Panc1 (cell line): Measurements from ENCODE around the gene EMC9. TPM values are rescaled to one million over a fixed set of nuclear protein-coding genes. Genes with fewer than 3 reads are reported as not detected.
A peak's percentile ranks its signal among the peaks of the same experiment; 100 is the strongest.

Source experiments
- ATAC-seq: fragments of 200-7000 bp; cut with Tn5 transposase; 2 replicates; pipeline ENCODE4 v1.9.1; 2020; ENCODE audit warnings: mild to moderate bottlenecking, moderate library complexity
- BruUV-seq: library from RNA; stranded (reverse); fragments of 400-500 nt; replicated peaks from 2 replicates; lab custom pipeline; 2021; lab: Mats Ljungman, UMichigan
- CTCF ChIA-PET: fragments of 300-600 bp; sonication (Branson Sonifier 250); formaldehyde crosslinking; loops from one replicate; lab custom pipeline; 2022; ENCODE audit warnings: antibody characterized with exemption; lab: Charles Lee
- POLR2A ChIA-PET: fragments of 300-600 bp; sonication (Branson Sonifier 250); formaldehyde crosslinking; loops from one replicate; lab custom pipeline; 2022; ENCODE audit warnings: antibody characterized with exemption; lab: Charles Lee
- DNase-seq: peaks from one replicate; pipeline ENCODE4 v3.0.0-alpha.2; 2010; ENCODE audit warnings: low read depth, low spot score
- H3K27ac ChIP-seq: 2 replicates; pipeline ENCODE4 v1.5.1; 2011; ENCODE audit warnings: mild to moderate bottlenecking, low read length, inconsistent platforms
- H3K27me3 ChIP-seq: fragments of 200-500 bp; sonication (Bioruptor generic); 2 replicates; pipeline ENCODE4 v1.6.0; 2014; ENCODE audit warnings: low read length, inconsistent platforms; ENCODE audit not compliant: control insufficient read depth, insufficient read depth
- H3K36me3 ChIP-seq: fragments of 200-500 bp; sonication (Bioruptor generic); 2 replicates; pipeline ENCODE4 v1.5.1; 2014; ENCODE audit warnings: inconsistent platforms, mild to moderate bottlenecking, low read length, moderate library complexity; ENCODE audit not compliant: control insufficient read depth, insufficient read depth
- H3K4me1 ChIP-seq: 2 replicates; pipeline ENCODE4 v1.5.1; 2011; ENCODE audit warnings: inconsistent platforms, mild to moderate bottlenecking, low read length, moderate library complexity; ENCODE audit not compliant: control insufficient read depth, insufficient read depth
- H3K4me3 ChIP-seq, 2 experiments: 2 replicates each; pipeline ENCODE4 v1.5.1; 2011 to 2012; ENCODE audit warnings: low read depth in 2 of 2, low read length in 2 of 2, mild to moderate bottlenecking in 2 of 2, inconsistent platforms in 1 of 2, moderate library complexity in 1 of 2
- H3K9me3 ChIP-seq: fragments of 200-500 bp; sonication (Bioruptor generic); 2 replicates; pipeline ENCODE4 v1.5.1; 2014; ENCODE audit warnings: low read depth, mild to moderate bottlenecking, inconsistent platforms, low read length, moderate library complexity; ENCODE audit not compliant: control insufficient read depth, insufficient read depth
- POLR2AphosphoS5 ChIP-seq: IDR thresholded peaks from 2 replicates; pipeline ENCODE4 v1.6.1; 2012; ENCODE audit warnings: mild to moderate bottlenecking, low read depth, low read length, moderate library complexity
- SIN3A ChIP-seq: IDR thresholded peaks from 2 replicates; pipeline ENCODE4 v1.6.1; 2012; ENCODE audit warnings: low read depth, mild to moderate bottlenecking, low read length, moderate library complexity, borderline replicate concordance; ENCODE audit not compliant: insufficient read depth
- in situ Hi-C: cut with HindIII; loops from 2 replicates; pipeline ENCODE4 v1.10.0; 2016; ENCODE audit warnings: low sequenced_read_pairs, low pct_unique_long_range_greater_than_20kb
- intact Hi-C: fragments of 100-400 bp; cut with micrococcal nuclease; formaldehyde crosslinking; loops from one replicate; pipeline ENCODE4 v1.10.0; 2022; ENCODE audit not compliant: unreplicated experiment
- total RNA-seq: library from RNA; stranded (reverse); gene quantifications from one replicate; pipeline ENCODE4 v1.2.1, GENCODE V29; 2021; ENCODE audit not compliant: unreplicated experiment
- TF ChIP-seq, protein P1 (sequence below), 2 experiments: IDR thresholded peaks; 2 replicates each; pipeline ENCODE4 v1.6.1; 2011 to 2012; ENCODE audit warnings: low read depth in 2 of 2, control low read depth in 1 of 2, low read length in 1 of 2, mild to moderate bottlenecking in 1 of 2, moderate library complexity in 1 of 2; ENCODE audit not compliant: insufficient read depth in 1 of 2

Gene EMC9
- total RNA-seq, 1 experiment from 2014 or later, result 42.5 TPM

DNA sequence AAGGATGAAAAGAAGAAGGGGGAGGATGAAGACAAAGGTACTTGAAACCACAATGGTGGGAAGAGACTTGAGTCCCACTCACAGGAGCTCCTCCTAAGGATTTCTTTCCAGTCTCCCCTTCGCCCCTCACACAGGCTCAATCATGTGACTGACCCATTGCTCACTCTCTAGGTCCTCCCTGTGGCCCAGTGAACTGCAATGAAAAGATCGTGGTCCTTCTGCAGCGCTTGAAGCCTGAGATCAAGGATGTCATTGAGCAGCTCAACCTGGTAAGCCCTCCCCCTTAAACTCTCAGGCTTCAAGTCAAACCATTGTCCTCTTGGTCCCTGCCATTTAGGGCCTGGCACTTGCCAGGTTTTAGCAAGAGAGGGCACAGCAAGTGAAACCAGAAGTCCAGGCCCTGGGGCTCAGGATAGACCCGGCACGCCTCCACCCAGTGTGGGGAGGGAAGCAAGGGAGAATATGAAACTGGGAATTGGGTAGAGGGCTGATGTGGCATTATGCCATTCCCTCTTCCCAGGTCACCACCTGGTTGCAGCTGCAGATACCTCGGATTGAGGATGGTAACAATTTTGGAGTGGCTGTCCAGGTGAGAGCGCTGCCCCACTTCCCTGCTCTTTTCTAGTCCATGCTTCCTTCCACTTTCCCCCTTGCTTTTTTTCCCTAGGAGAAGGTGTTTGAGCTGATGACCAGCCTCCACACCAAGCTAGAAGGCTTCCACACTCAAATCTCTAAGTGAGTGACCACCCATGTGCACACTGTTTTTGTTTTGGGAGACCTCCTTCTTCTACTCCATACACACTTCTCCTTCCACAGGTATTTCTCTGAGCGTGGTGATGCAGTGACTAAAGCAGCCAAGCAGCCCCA is 3.6 kb downstream of the EMC9 start:
- peak overlapping the region in 1 of 2 experiments; percentile 46; a peak in 1 of 4 replicates for H3K4me3 ChIP-seq
- TF ChIP-seq SIN3A, result no peak
- no TSS peak for BruUV-seq
- H3K4me1 ChIP-seq, result peaks cover 30% of the 10 kb centered on the region
- ATAC-seq (no peak), DNase-seq (no peak)
- POLR2A ChIA-PET, result interaction anchor here (0.6 kb wide), 1 partner anchor 9 kb away, joined by 3 read pairs; the partner anchor contains the start of gene RNF31
- H3K27ac ChIP-seq, result peak overlapping the region; percentile 81; the same call in 1 of the 2 replicates
- no peaks in the 10 kb centered on the region; the same call in 1 of the 2 replicates for H3K36me3 ChIP-seq
- in situ Hi-C loops (no loop called here), intact Hi-C loops (no loop called here)
- no peaks in the 10 kb centered on the region for H3K9me3 ChIP-seq
- H3K27me3 ChIP-seq, result no peaks in the 10 kb centered on the region
- CTCF ChIA-PET, result interaction anchor here (0.8 kb wide), 1 partner anchor 80 kb away, joined by 3 read pairs; no protein-coding TSS in a partner anchor

DNA sequence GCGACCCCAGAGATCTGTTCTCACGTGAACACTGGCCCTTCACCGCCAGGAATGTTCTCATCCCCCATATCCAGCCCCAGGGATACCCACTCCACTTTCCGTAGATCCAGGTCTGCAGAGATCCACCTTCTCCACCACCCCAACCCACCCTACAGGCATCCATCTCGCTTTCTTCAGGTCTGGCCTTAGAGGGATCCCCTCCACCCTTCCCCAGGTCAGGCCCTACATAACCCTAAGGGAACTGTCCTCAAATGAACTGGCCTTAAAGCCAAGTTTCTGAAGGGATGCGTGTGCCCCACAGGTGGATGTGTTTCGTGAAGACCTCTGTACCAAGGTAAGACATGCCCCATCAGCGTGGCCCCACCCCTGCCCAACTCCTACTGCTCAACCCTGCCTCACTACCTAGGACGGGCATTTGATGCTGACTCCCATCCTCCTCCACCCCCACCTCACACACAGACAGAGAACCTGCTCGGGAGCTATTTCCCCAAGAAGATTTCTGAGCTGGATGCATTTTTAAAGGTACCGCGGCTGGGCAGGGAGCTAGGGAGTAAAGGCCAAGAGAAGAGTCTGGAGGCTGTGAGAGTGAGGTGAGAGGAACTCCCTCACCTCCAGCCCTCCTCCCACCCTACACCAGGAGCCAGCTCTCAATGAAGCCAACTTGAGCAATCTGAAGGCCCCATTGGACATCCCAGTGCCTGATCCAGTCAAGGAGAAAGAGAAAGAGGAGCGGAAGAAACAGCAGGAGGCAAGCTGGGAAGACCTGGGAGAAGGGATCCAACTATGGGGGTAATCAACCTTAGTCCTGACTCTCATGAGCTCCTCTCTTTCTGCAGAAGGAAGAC is 4.5 kb downstream of the EMC9 start:
- CTCF ChIA-PET, result interaction anchor here (0.8 to 0.9 kb wide), 2 partner anchors 22 to 79 kb away, joined by 3 read pairs; partner anchors contain the start of genes DCAF11 and NRL
- Histone ChIP-seq H3K27me3 (no peaks in the 10 kb centered on the region), H3K27ac (peak overlapping the region; percentile 81), H3K4me3 (peak overlapping the region; percentile 46 to 81), H3K4me1 (peaks cover 30% of the 10 kb centered on the region), H3K36me3 (no peaks in the 10 kb centered on the region; the same call in 1 of the 2 replicates), H3K9me3 (no peaks in the 10 kb centered on the region)
- ATAC-seq, result no peak
- intact Hi-C loops (no loop called here), in situ Hi-C loops (no loop called here)
- DNase-seq, result no peak
- BruUV-seq, result no TSS peak
- no peak for TF ChIP-seq POLR2AphosphoS5
- TF ChIP-seq, protein P1, sequence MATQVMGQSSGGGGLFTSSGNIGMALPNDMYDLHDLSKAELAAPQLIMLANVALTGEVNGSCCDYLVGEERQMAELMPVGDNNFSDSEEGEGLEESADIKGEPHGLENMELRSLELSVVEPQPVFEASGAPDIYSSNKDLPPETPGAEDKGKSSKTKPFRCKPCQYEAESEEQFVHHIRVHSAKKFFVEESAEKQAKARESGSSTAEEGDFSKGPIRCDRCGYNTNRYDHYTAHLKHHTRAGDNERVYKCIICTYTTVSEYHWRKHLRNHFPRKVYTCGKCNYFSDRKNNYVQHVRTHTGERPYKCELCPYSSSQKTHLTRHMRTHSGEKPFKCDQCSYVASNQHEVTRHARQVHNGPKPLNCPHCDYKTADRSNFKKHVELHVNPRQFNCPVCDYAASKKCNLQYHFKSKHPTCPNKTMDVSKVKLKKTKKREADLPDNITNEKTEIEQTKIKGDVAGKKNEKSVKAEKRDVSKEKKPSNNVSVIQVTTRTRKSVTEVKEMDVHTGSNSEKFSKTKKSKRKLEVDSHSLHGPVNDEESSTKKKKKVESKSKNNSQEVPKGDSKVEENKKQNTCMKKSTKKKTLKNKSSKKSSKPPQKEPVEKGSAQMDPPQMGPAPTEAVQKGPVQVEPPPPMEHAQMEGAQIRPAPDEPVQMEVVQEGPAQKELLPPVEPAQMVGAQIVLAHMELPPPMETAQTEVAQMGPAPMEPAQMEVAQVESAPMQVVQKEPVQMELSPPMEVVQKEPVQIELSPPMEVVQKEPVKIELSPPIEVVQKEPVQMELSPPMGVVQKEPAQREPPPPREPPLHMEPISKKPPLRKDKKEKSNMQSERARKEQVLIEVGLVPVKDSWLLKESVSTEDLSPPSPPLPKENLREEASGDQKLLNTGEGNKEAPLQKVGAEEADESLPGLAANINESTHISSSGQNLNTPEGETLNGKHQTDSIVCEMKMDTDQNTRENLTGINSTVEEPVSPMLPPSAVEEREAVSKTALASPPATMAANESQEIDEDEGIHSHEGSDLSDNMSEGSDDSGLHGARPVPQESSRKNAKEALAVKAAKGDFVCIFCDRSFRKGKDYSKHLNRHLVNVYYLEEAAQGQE (IDR thresholded peaks at IDR 0.05; ENCODE audit: insufficient read depth in 1 of 2, low read depth in 2 of 2, low read length in 1 of 2), result no peak
- POLR2A ChIA-PET, result interaction anchor here (0.6 kb wide), 1 partner anchor 10 kb away, joined by 3 read pairs; the partner anchor contains the start of gene RNF31
